ENCODE measurements around the gene CKS1B. TPM values are rescaled to one million over a fixed set of nuclear protein-coding genes. Genes with fewer than 3 reads are reported as not detected.

The CKS1B gene
- total and polyA plus RNA-seq, 2 donors (not counting 1 experiment from before 2014, with no cell fraction given): 16.8 to 33.0 TPM

- H2AFZ ChIP-seq (ENCODE audit: insufficient read depth, low read depth, low read length, poor library complexity, severe bottlenecking): no peak overlapping the region
- Mint-ChIP-seq H3K9me3 (ENCODE audit: insufficient read depth) (no peaks in the 10 kb centered on the region), H3K27ac (peak overlapping the region; percentile 78), H3K27me3 (no peaks in the 10 kb centered on the region), H3K4me1 (peaks cover 46% of the 10 kb centered on the region), H3K4me3 (peak overlapping the region; percentile 42)
- POLR2A ChIA-PET: interaction anchor here (1.2 to 1.6 kb wide), 2 partner anchors 9 to 20 kb away, joined by 4 read pairs; no protein-coding TSS in a partner anchor
- H3K9me3 ChIP-seq (ENCODE audit: control extremely low read depth in 1 of 3, control insufficient read depth in 2 of 3, insufficient read depth in 1 of 3, low read length in 2 of 3): peaks cover 0 to 2% (median 0%) of the 10 kb centered on the region in 3 donors
- peaks cover 0 to 11% of the 10 kb centered on the region in 2 experiments for H3K36me3 ChIP-seq (replicated peaks in 1 of 2; ENCODE audit: control extremely low read depth in 1 of 2, control insufficient read depth in 1 of 2, extremely low read depth in 1 of 2, insufficient read depth in 2 of 2, low read length in 1 of 2)
- H3K9ac ChIP-seq (ENCODE audit: low read length): no peak overlapping the region
- peaks cover 30 to 45% of the 10 kb centered on the region in 2 donors for H3K4me1 ChIP-seq (ENCODE audit: control insufficient read depth in 2 of 2, insufficient read depth in 2 of 2, low read length in 2 of 2)
- H3K27ac ChIP-seq (ENCODE audit: low read length in 2 of 2): no peak overlapping the region
- H4K20me1 ChIP-seq (ENCODE audit: control insufficient read depth, insufficient read depth, low read length, poor library complexity, severe bottlenecking): peaks cover 5% of the 10 kb centered on the region
- H3K27me3 ChIP-seq (replicated peaks in 1 of 4; ENCODE audit: control extremely low read depth in 1 of 4, control insufficient read depth in 3 of 4, insufficient read depth in 4 of 4, low read length in 3 of 4): no peaks in the 10 kb centered on the region
- CTCF ChIA-PET: interaction anchor here (0.8 to 17.4 kb wide), 15 partner anchors 9 to 83 kb away, joined by 3 to 295 read pairs (median 4); partner anchors contain the start of genes ADAM15, CKS1B, FLAD1 and LENEP
- DNase-seq (no peak), ATAC-seq (ENCODE audit: low read depth) (no peak)
- no peak overlapping the region for H3K4me3 ChIP-seq (ENCODE audit: control extremely low read depth in 1 of 5, extremely low read depth in 1 of 5, insufficient read depth in 1 of 5, low read depth in 2 of 5, low read length in 4 of 5)
- H3K79me2 ChIP-seq (ENCODE audit: control insufficient read depth, insufficient read depth, low read length): peaks cover 3% of the 10 kb centered on the region
- 85% methylated on average over 11 of the region's 11 CpGs for WGBS (ENCODE audit: insufficient coverage)
- no peak overlapping the region for H3K4me2 ChIP-seq (replicated peaks; ENCODE audit: low read depth, low read length, poor library complexity, severe bottlenecking)
- no peak for TF ChIP-seq EZH2 (IDR thresholded peaks at IDR 0.05; ENCODE audit: borderline replicate concordance, insufficient read depth, low read depth, low read length, poor library complexity, severe bottlenecking)
- no peak for TF ChIP-seq CTCF (IDR thresholded peaks at IDR 0.05)
- intact Hi-C loops (cut with micrococcal nuclease): no loop called here
Measured at GRCh38 chr1:155019377-155020245, 45.1 kb downstream of the CKS1B start.

Measured in B cell (primary cell).